Immature natural killer cell (primary cell): Measurements from ENCODE around the gene NOXA1. TPM values are rescaled to one million over a fixed set of nuclear protein-coding genes. Genes with fewer than 3 reads are reported as not detected.
A peak's percentile ranks its signal among the peaks of the same experiment; 100 is the strongest.

Experiments used
- DNase-seq, 3 donors: peaks; one replicate each; pipeline ENCODE4 v3.0.0; 2022; ENCODE audit warnings: mixed read lengths in 1 of 3
- H3K27ac Mint-ChIP-seq, 6 donors: one replicate each; pipeline ENCODE4 v1.8.0; 2020; ENCODE audit warnings: mixed read lengths in 6 of 6, mild to moderate bottlenecking in 5 of 6, inconsistent platforms in 4 of 6, moderate library complexity in 3 of 6
- H3K27me3 Mint-ChIP-seq, 3 donors: one replicate each; pipeline ENCODE4 v1.8.0; 2020 to 2021; ENCODE audit warnings: low read depth in 3 of 3, mild to moderate bottlenecking in 3 of 3, mixed read lengths in 3 of 3, moderate library complexity in 3 of 3, inconsistent platforms in 1 of 3
- H3K36me3 Mint-ChIP-seq, 3 donors: one replicate each; pipeline ENCODE4 v1.8.0; 2020; ENCODE audit warnings: mixed read lengths in 3 of 3, inconsistent platforms in 2 of 3, mild to moderate bottlenecking in 2 of 3
- H3K4me1 Mint-ChIP-seq, 2 donors: one replicate each; pipeline ENCODE4 v1.8.0; 2020; ENCODE audit warnings: inconsistent platforms in 2 of 2, mild to moderate bottlenecking in 2 of 2, mixed read lengths in 2 of 2, moderate library complexity in 1 of 2
- H3K4me3 Mint-ChIP-seq, 5 donors: one replicate each; pipeline ENCODE4 v1.8.0; 2020; ENCODE audit warnings: mild to moderate bottlenecking in 5 of 5, mixed read lengths in 5 of 5, inconsistent platforms in 3 of 5, moderate library complexity in 3 of 5
- H3K9me3 Mint-ChIP-seq, 6 donors: one replicate each; pipeline ENCODE4 v1.8.0; 2020; ENCODE audit warnings: mild to moderate bottlenecking in 6 of 6, mixed read lengths in 6 of 6, inconsistent platforms in 4 of 6, moderate library complexity in 3 of 6
- polyA plus RNA-seq, 3 donors: library from polyadenylated mRNA; unstranded; fragments of 300-500 nt; fragmentation: Illumina TruSeq; gene quantifications; one replicate each; pipeline ENCODE4 v1.2.3, GENCODE V29; 2021

The NOXA1 gene
- polyA plus RNA-seq, 3 donors from 2014 or later = 1.2 to 2.1 (median 1.4) TPM

GRCh38 chr9:137392232-137393007 lies 30.8 kb upstream of the NOXA1 start:
- H3K4me3 Mint-ChIP-seq = no peak overlapping the region
- peaks cover 6 to 13% of the 10 kb centered on the region in 2 donors for H3K4me1 Mint-ChIP-seq
- no peaks in the 10 kb centered on the region for H3K9me3 Mint-ChIP-seq
- no peak for DNase-seq
- H3K36me3 Mint-ChIP-seq = peaks cover 0 to 8% (median 0%) of the 10 kb centered on the region in 3 donors
- H3K27me3 Mint-ChIP-seq = peaks cover 0 to under 1% (median 0%) of the 10 kb centered on the region in 3 donors
- peak overlapping the region in 1 of 6 donors; percentile 46 for H3K27ac Mint-ChIP-seq

DNA sequence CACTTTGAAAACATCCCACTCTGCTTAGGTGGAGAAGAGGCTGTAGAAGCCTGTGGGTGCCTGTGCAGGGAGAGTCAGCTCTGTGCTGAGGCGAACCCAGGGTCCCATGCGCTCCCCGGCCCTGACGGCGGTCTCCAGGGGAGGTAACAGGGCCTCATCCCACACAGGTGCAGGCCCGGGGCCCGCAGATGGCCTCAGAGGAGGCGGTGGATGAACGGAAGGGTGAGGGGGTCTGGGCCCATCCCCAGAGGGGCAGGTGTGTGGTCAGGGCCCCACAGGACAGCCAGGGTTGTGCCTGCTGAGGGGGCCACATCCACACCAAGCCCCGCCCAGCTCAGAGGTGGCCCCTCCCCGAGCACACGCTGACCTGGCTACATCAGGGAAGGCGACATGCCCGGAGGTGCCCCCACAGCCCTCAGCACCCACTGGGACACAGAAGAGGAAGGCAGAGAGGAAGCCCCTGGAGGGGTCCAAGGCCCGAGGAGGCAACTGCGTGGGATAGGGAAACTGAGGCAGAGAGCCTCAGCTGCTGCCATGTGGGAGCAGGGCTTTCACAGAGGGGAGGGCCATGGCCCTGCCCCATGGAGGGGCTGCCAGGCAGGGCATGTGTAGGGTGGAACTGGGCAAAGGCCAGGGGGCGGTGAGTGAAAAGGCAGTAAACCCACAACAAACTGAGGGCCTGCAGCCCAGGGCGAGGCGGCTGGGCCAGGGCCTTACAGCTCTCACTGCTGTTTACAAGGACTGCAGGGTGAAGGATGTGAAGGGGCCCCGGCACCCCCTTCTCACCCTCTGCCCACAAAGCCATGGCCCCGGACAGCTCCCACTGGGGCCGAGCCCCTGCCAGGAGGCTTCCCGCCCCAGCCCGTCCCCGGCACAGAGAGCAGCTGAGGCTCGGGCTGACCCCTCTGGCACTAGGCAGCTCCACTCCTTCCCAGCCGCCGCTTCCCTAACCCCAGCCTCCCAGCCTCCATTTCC lies 29.7 kb upstream of the NOXA1 start:
- Mint-ChIP-seq H3K36me3 (peaks cover 0 to 13% (median 0%) of the 10 kb centered on the region in 3 donors), H3K27me3 (peaks cover 0 to 2% (median 0%) of the 10 kb centered on the region in 3 donors), H3K27ac (no peak overlapping the region), H3K9me3 (no peaks in the 10 kb centered on the region), H3K4me3 (no peak overlapping the region), H3K4me1 (peaks cover 6 to 10% of the 10 kb centered on the region in 2 donors)
- no peak for DNase-seq

GRCh38 chr9:137394866-137395665 lies 28.1 kb upstream of the NOXA1 start:
- Mint-ChIP-seq H3K4me3 (no peak overlapping the region), H3K4me1 (peaks cover 3 to 12% of the 10 kb centered on the region in 2 donors)

DNA sequence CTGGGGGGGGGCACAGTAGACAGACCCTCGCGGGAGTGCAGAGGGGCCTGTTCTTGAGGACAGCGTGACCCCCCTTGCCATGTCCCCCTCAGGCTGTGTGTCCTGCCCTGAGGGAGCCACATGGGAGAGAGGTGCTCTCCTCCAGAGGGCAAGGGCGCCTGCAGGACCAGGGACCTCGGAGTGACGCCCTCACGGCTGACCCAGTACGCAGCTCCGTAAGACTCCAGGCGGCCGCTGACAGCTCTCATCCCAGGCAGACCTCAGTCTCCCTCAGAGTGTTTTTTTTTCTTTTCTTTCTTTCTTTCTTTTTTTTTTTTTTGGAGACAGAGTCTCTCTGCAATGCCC lies 27.6 kb upstream of the NOXA1 start:
- Mint-ChIP-seq H3K4me3 (no peak overlapping the region), H3K9me3 (no peaks in the 10 kb centered on the region), H3K27me3 (peaks cover 0 to 2% (median 0%) of the 10 kb centered on the region in 3 donors), H3K36me3 (peaks cover 0 to 14% (median 5%) of the 10 kb centered on the region in 3 donors), H3K27ac (no peak overlapping the region), H3K4me1 (peaks cover under 1 to 6% of the 10 kb centered on the region in 2 donors)
- DNase-seq = no peak

More at GRCh38 chr9:137394866-137395665, 28.1 kb upstream of the NOXA1 start:
- Mint-ChIP-seq H3K27ac (no peak overlapping the region), H3K27me3 (peaks cover 0 to 2% (median 0%) of the 10 kb centered on the region in 3 donors), H3K36me3 (peaks cover 0 to 17% (median 2%) of the 10 kb centered on the region in 3 donors), H3K9me3 (no peaks in the 10 kb centered on the region)
- no peak for DNase-seq

DNA sequence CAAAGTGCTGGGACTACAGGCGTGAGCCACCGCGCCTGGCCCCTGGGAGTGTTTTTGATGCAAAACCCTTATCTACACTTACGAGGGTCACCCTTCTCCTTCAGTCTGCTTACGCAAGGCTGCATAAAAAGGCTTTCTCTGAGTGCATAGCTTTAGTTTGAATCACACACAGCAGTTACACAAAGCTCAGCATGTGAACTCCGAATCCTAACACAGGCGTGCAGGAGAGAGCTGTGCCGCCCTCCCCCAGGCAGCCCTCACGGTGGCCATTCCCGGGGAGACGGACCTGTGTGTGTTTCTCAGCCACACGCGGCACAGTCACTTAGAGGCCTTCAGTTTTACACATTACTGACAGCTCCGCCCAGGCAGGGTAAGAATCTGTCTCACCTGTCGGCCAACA lies 27.0 kb upstream of the NOXA1 start:
- H3K36me3 Mint-ChIP-seq = peaks cover 0 to 14% (median 5%) of the 10 kb centered on the region in 3 donors

DNA sequence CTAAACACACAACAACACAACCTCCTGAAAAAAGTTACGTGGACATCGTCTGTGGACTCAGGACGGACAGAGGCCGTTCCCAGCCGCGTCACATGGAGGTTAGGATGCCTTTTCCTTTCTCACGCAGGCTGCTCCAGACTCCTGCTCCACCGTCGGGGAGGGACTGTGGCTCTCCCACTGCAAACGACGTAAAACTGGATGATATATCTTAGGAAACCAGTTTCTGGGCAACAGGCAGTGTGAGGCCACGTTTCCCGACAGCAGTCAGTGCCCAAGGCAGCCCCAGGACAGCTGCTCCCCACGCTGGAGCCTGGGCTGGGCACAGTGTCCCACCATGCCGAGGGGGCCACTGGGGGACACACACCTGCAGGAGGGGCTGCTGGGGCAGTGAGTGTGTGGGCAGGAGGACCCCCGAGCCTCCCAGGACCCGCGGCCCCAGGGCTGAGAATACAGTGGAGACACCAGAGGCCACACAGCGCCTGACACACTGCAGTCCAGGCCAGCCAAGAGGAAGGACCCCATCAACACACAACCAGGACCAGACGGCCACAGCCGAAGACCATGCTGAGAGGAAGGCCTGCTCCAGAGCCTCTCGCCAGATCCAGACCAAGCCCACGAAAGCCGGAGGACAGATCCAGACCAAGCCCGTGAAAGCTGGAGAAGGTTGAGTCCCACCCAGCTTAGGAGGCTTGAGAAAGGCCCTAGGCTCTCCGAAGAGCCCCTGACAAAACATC lies 26.4 kb upstream of the NOXA1 start:
- DNase-seq = no peak
- peaks cover 0 to 5% of the 10 kb centered on the region in 2 donors for H3K4me1 Mint-ChIP-seq
- peaks cover 0 to 14% (median 5%) of the 10 kb centered on the region in 3 donors for H3K36me3 Mint-ChIP-seq
- no peak overlapping the region for H3K27ac Mint-ChIP-seq
- H3K27me3 Mint-ChIP-seq = peaks cover 0 to 2% (median 0%) of the 10 kb centered on the region in 3 donors
- H3K4me3 Mint-ChIP-seq = no peak overlapping the region
- H3K9me3 Mint-ChIP-seq = no peaks in the 10 kb centered on the region

More for the DNA sequence above, 27.0 kb upstream of the NOXA1 start:
- DNase-seq = no peak
- Mint-ChIP-seq H3K9me3 (no peaks in the 10 kb centered on the region), H3K4me1 (peaks cover 0 to 5% of the 10 kb centered on the region in 2 donors), H3K4me3 (no peak overlapping the region), H3K27me3 (peaks cover 0 to 2% (median 0%) of the 10 kb centered on the region in 3 donors), H3K27ac (no peak overlapping the region)

DNA sequence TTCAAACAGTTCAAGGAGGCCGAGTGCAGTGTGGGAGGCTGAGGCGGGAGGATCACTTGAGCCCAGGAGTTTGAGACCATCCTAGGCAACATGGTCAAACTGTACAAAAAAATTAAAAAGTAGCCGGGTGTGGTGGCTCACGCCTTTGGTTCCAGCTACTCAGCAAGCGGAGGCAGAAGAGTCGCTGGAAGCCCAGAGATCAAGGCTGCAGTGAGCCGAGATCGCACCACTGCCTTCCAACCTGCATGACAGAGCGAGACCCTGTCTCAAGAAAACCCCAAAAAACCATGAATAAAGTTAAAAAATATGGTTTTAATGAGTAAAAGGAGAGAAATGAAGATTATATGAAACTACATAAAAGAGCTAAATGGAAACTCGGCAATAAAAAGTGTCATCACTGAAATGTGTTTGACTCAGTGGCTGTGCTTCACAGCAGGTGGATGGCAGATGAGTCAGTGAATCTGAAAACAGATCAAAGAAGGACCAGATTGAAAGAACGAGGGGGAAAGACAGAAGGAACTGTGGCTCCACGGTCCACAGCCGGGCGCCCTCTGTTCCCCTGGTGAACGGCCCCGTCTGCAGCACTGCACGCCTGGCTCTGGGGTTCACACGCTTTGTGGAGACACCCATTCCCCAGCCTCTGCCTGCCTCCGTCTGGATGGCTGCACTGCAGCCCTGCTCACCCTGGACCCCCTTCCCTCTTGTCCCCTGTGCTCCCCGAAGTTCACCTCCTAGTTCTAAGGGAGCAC lies 25.3 kb upstream of the NOXA1 start:
- no peak overlapping the region for H3K4me3 Mint-ChIP-seq
- no peaks in the 10 kb centered on the region for H3K9me3 Mint-ChIP-seq
- peak overlapping the region in 1 of 6 donors; percentile 5 for H3K27ac Mint-ChIP-seq

DNA sequence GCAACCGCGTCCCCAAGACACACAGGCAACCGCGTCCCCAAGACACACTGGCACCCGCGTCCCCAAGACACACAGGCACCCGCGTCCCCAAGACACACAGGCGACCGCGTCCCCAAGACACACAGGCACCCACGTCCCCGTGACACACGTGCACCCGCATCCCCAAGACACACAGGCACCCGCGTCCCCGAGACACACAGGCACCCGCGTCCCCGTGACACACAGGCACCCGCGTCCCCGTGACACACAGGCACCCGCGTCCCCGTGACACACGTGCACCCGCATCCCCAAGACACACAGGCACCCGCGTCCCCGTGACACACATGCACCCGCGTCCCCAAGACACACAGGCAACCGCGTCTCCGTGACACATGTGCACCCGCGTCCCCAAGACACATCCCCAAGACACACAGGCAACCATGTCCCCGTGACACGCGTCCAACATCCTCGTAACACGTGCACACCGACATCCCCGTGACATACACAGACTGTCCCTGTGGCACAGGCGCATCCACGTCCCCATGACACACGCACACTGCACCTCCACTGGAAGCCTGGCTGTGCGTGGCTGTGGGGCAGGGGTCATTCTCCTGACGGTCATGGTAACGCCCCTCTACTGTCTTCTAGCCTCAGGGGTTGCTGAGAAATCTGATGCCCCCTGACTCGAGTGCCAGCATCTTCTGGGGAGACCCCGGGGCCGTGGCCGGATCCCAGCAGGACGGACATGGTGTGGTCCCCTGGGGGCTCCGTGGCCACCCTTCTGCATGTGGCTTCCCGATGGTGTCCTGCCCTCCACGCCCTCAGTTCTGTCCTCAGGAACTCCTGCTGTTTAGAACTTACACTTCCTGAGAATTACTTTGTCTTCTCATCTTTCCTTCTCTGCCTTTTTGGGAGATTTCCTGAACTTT lies 24.4 kb upstream of the NOXA1 start:
- Mint-ChIP-seq H3K9me3 (no peaks in the 10 kb centered on the region), H3K27ac (no peak overlapping the region), H3K4me3 (no peak overlapping the region), H3K27me3 (peaks cover 0 to 2% (median 2%) of the 10 kb centered on the region in 3 donors), H3K36me3 (peaks cover 6 to 14% (median 13%) of the 10 kb centered on the region in 3 donors), H3K4me1 (peaks cover 2 to 10% of the 10 kb centered on the region in 2 donors)
- no peak for DNase-seq

More for the DNA sequence above, 25.3 kb upstream of the NOXA1 start:
- no peak for DNase-seq
- H3K4me1 Mint-ChIP-seq = peaks cover 2 to 10% of the 10 kb centered on the region in 2 donors
- H3K27me3 Mint-ChIP-seq = peaks cover 0 to 2% (median 2%) of the 10 kb centered on the region in 3 donors
- peaks cover 6 to 14% (median 13%) of the 10 kb centered on the region in 3 donors for H3K36me3 Mint-ChIP-seq

DNA sequence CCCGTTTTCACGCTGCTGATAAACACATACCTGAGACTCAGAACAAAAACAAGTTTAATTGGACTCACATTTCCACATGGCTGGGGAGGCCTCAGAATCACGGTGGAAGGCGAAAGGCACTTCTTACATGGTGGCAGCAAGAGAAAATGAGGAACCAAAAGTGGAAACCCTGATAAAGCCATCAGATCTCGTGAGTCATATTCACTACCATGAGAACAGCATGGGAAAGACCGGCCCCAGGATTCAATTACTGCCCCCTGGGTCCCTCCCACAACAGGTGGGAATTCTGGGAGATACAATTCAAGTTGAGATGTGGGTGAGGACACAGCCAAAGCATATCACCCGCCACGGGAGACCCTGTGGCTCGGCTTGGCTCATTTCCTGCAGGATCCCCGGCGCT lies 20.4 kb upstream of the NOXA1 start:
- H3K9me3 Mint-ChIP-seq = no peaks in the 10 kb centered on the region
- H3K27me3 Mint-ChIP-seq = peaks cover 0 to 4% (median 1%) of the 10 kb centered on the region in 3 donors
- no peak for DNase-seq
- H3K4me3 Mint-ChIP-seq = no peak overlapping the region
- peaks cover 6 to 13% (median 6%) of the 10 kb centered on the region in 3 donors for H3K36me3 Mint-ChIP-seq
- no peak overlapping the region for H3K27ac Mint-ChIP-seq
- H3K4me1 Mint-ChIP-seq = peaks cover 5 to 20% of the 10 kb centered on the region in 2 donors

- Mint-ChIP-seq H3K36me3 (peaks cover 4 to 13% (median 6%) of the 10 kb centered on the region in 3 donors), H3K4me1 (peaks cover 6 to 20% of the 10 kb centered on the region in 2 donors), H3K27ac (no peak overlapping the region), H3K4me3 (no peak overlapping the region), H3K27me3 (peaks cover 0 to 4% (median 1%) of the 10 kb centered on the region in 3 donors), H3K9me3 (no peaks in the 10 kb centered on the region)
- DNase-seq = no peak
Observed at GRCh38 chr9:137403269-137403668, 19.9 kb upstream of the NOXA1 start.

- Mint-ChIP-seq H3K4me3 (no peak overlapping the region), H3K9me3 (no peaks in the 10 kb centered on the region), H3K27me3 (peaks cover 0 to 4% (median 1%) of the 10 kb centered on the region in 3 donors), H3K36me3 (peaks cover 0 to 11% (median 6%) of the 10 kb centered on the region in 3 donors), H3K4me1 (peaks cover 14 to 19% of the 10 kb centered on the region in 2 donors), H3K27ac (no peak overlapping the region)
- DNase-seq = no peak
Observed at GRCh38 chr9:137404961-137405567, 18.1 kb upstream of the NOXA1 start.
